GM12865 (cell line): ENCODE measurements around the gene C22orf31.

ENCODE experiments used
- DNase-seq: peaks from one replicate; pipeline ENCODE4 v3.0.0; 2010; ENCODE audit warnings: low read depth
- H3K4me3 ChIP-seq: 2 replicates; pipeline ENCODE4 v1.5.1; 2011; ENCODE audit warnings: mild to moderate bottlenecking, low read depth, low read length, control low read depth
- CTCF ChIP-seq: IDR thresholded peaks from 2 replicates; pipeline ENCODE4 v1.5.1; 2011; ENCODE audit warnings: low read length, control low read depth, low read depth, inconsistent platforms; ENCODE audit not compliant: insufficient read depth; ENCODE audit errors: missing control alignments

C22orf31 gene

GRCh38 chr22:29061773-29062172 is at the start of gene C22orf31:
TSS of gene C22orf31 (minus strand) at chr22:29061831. CDS start at chr22:29061792, 39 bp downstream.
- H3K4me3 ChIP-seq: no peak within 1 kb of the TSS
- DNase-seq: no peak
- TF ChIP-seq CTCF: no peak

- TF ChIP-seq CTCF: no peak
- DNase-seq: no peak
- H3K4me3 ChIP-seq: no peak overlapping the region
Observed at GRCh38 chr22:29110946-29111345, 49.3 kb upstream of the C22orf31 start.

GRCh38 chr22:29109822-29110221 is 48.2 kb upstream of the C22orf31 start:
- no peak for DNase-seq
- TF ChIP-seq CTCF: no peak
- H3K4me3 ChIP-seq: no peak overlapping the region

DNA sequence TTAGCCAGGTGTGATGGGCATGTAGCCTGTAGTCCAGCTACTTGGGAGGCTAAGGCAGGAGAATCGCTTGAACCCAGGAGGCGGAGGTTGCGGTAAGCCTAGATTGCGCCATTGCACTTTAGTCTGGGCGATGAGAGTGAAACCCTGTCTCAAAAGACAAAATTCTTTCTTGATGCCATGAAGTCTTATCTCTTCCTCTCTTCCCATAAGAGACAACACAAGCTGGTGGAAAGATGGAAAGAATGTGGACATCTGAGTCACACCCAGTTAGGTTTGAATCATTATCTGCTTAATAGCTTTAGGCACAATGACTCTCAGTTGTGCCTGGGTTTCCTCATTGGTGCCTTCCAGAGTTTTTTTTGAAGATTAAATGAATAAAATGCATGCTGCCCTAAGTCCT is 46.5 kb upstream of the C22orf31 start:
- DNase-seq: no peak
- no peak for TF ChIP-seq CTCF
- H3K4me3 ChIP-seq: no peak overlapping the region

- no peak for DNase-seq
- TF ChIP-seq CTCF: no peak
- H3K4me3 ChIP-seq: no peak overlapping the region
Observed at GRCh38 chr22:29106839-29107238, 45.2 kb upstream of the C22orf31 start.

- no peak for DNase-seq
- H3K4me3 ChIP-seq: no peak overlapping the region
- no peak for TF ChIP-seq CTCF
Observed at GRCh38 chr22:29105468-29105867, 43.8 kb upstream of the C22orf31 start.

DNA sequence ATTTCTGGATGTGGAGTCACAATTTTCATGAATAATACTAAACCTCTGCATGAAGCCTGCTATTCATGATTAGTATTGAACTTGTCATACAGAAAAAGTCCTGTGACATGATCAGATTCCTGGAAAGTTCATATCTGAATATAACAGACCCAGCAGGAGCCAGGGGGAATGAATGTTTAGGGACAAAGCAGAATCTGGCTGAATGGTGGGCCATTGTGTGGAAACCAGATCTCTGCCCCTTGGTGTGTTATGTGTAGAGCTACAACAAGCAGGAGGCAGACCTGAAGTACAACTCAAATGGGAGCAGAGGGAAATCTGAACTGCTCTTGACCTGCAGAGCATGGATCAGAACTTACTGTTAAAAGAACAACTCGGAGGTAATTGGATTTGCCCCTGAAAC is 41.5 kb upstream of the C22orf31 start:
- DNase-seq: no peak
- no peak overlapping the region for H3K4me3 ChIP-seq
- no peak for TF ChIP-seq CTCF
